H1 (cell line): Measurements from ENCODE around the gene AFF2. TPM values are rescaled to one million over a fixed set of nuclear protein-coding genes. Genes with fewer than 3 reads are reported as not detected.
"Not testable (repeated sequence)": the region's sequence is repeated elsewhere in the genome, so short reads cannot be mapped to it uniquely, and the experiment has no call there.

Experiments
- CTCF ChIA-PET: fragments of 300-600 bp; sonication (Branson Sonifier 250); formaldehyde crosslinking; loops from one replicate; lab custom pipeline; 2021; ENCODE audit not compliant: partially characterized antibody; lab: Charles Lee
- POLR2A ChIA-PET: fragments of 300-600 bp; sonication (Branson Sonifier 250); formaldehyde crosslinking; loops from one replicate; lab custom pipeline; 2021; ENCODE audit warnings: inconsistent platforms; ENCODE audit not compliant: partially characterized antibody; lab: Charles Lee
- DNase-seq, 2 experiments: peaks; one replicate each; pipeline versions ENCODE4 v3.0.0 to v3.0.0-alpha.2; 2010 to 2022; ENCODE audit warnings: low spot score in 2 of 2, low read depth in 1 of 2, mixed read lengths in 1 of 2
- FAIRE-seq: peaks from 2 replicates; lab custom pipeline; 2011; peaks lifted over from hg19 to GRCh38; lab: Jason Lieb, UNC
- H2AFZ ChIP-seq: 2 replicates; pipeline ENCODE4 v1.8.1; 2012; ENCODE audit warnings: low read length, inconsistent platforms
- H2AK5ac ChIP-seq: 2 replicates; pipeline ENCODE4 v1.6.1; 2013; ENCODE audit warnings: low read depth, low read length
- H2BK120ac ChIP-seq: replicated peaks from 2 replicates; pipeline ENCODE3; 2013; ENCODE audit warnings: low read depth, low read length, inconsistent platforms
- H2BK12ac ChIP-seq: 2 replicates; pipeline ENCODE4 v1.6.1; 2013; ENCODE audit warnings: low read depth, low read length
- H2BK15ac ChIP-seq: 2 replicates; pipeline ENCODE4 v1.6.1; 2013; ENCODE audit warnings: low read length
- H2BK20ac ChIP-seq: 2 replicates; pipeline ENCODE4 v1.6.1; 2013; ENCODE audit warnings: low read length
- H2BK5ac ChIP-seq: 2 replicates; pipeline ENCODE4 v1.6.1; 2013; ENCODE audit warnings: low read depth, low read length
- H3K14ac ChIP-seq: 2 replicates; pipeline ENCODE4 v1.6.1; 2013; ENCODE audit warnings: inconsistent platforms; ENCODE audit not compliant: insufficient read length
- H3K18ac ChIP-seq: 2 replicates; pipeline ENCODE4 v1.6.1; 2013; ENCODE audit warnings: low read length; ENCODE audit errors: extremely low read depth
- H3K23ac ChIP-seq: 2 replicates; pipeline ENCODE4 v1.6.1; 2013; ENCODE audit warnings: inconsistent platforms; ENCODE audit not compliant: insufficient read length
- H3K23me2 ChIP-seq: 2 replicates; pipeline ENCODE4 v1.6.1; 2013; ENCODE audit warnings: low read depth, low read length
- H3K27ac ChIP-seq: 2 replicates; pipeline ENCODE4 v1.6.1; 2011; ENCODE audit warnings: low read depth, low read length, inconsistent platforms
- H3K27me3 ChIP-seq, 4 experiments: replicated peaks in 1 of 4; 1 replicate in 1 of 4; 2 replicates in 3 of 4; pipeline versions ENCODE4 v1.6.1 to v1.8.1; 2011 to 2013; ENCODE audit warnings: low read length in 3 of 4, mild to moderate bottlenecking in 3 of 4, inconsistent platforms in 2 of 4, mixed read lengths in 2 of 4, moderate library complexity in 1 of 4; ENCODE audit not compliant: control insufficient read depth in 3 of 4, insufficient read depth in 3 of 4; ENCODE audit errors: extremely low read depth in 1 of 4
- H3K36me3 ChIP-seq, 4 experiments: 2 replicates each; pipeline versions ENCODE4 v1.6.1 to v1.8.1; 2011 to 2013; ENCODE audit warnings: mild to moderate bottlenecking in 4 of 4, low read length in 3 of 4, moderate library complexity in 2 of 4, control low read depth in 1 of 4, inconsistent platforms in 1 of 4; ENCODE audit not compliant: insufficient read depth in 4 of 4, control insufficient read depth in 2 of 4
- H3K4ac ChIP-seq: replicated peaks from 2 replicates; pipeline ENCODE3; 2013; ENCODE audit warnings: low read length, low read depth, mixed read lengths, inconsistent platforms; ENCODE audit not compliant: insufficient read length
- H3K4me1 ChIP-seq, 4 experiments: replicated peaks in 1 of 4; 1 replicate in 1 of 4; 2 replicates in 3 of 4; pipeline versions ENCODE4 v1.6.1 to v1.8.1; 2011 to 2013; ENCODE audit warnings: low read length in 3 of 4, inconsistent platforms in 2 of 4, mixed read lengths in 1 of 4; ENCODE audit not compliant: insufficient read depth in 4 of 4, control insufficient read depth in 3 of 4
- H3K4me2 ChIP-seq, 2 experiments: 2 replicates each; pipeline versions ENCODE4 v1.6.1 to v1.8.1; 2011 to 2013; ENCODE audit warnings: low read depth in 2 of 2, low read length in 2 of 2, control low read depth in 1 of 2, inconsistent platforms in 1 of 2, mild to moderate bottlenecking in 1 of 2; ENCODE audit not compliant: insufficient read depth in 1 of 2
- H3K4me3 ChIP-seq, 4 experiments: fragments of 200-600, 300-600 bp in 1 of 4; sonication (generic), shearing (Covaris generic), sonication (Bioruptor Twin) in 1 of 4; 2 replicates each; pipeline versions ENCODE4 v1.5.1 to v1.8.1; 2011 to 2016; ENCODE audit warnings: low read length in 4 of 4, low read depth in 3 of 4, control low read depth in 2 of 4, inconsistent platforms in 2 of 4, mild to moderate bottlenecking in 2 of 4, mixed read lengths in 1 of 4, moderate library complexity in 1 of 4; ENCODE audit not compliant: insufficient read depth in 2 of 4; ENCODE audit errors: extremely low read depth in 1 of 4
- H3K56ac ChIP-seq: replicated peaks from 2 replicates; pipeline ENCODE3; 2013; ENCODE audit warnings: low read depth, mild to moderate bottlenecking, mixed read lengths, low read length, inconsistent platforms; ENCODE audit not compliant: insufficient read length
- H3K79me1 ChIP-seq: 2 replicates; pipeline ENCODE4 v1.6.1; 2013; ENCODE audit warnings: low read depth, low read length, control low read depth
- H3K79me2 ChIP-seq, 2 experiments: 2 replicates each; pipeline versions ENCODE4 v1.6.1 to v1.8.1; 2012 to 2013; ENCODE audit warnings: low read length in 2 of 2, mild to moderate bottlenecking in 2 of 2, inconsistent platforms in 1 of 2; ENCODE audit not compliant: insufficient read depth in 2 of 2, control insufficient read depth in 1 of 2
- H3K9ac ChIP-seq, 4 experiments: replicated peaks in 1 of 4; 1 replicate in 1 of 4; 2 replicates in 3 of 4; pipeline versions ENCODE4 v1.6.1 to v1.8.1; 2011 to 2013; ENCODE audit warnings: low read depth in 3 of 4, low read length in 3 of 4, control low read depth in 2 of 4, mild to moderate bottlenecking in 2 of 4, moderate library complexity in 2 of 4, inconsistent platforms in 1 of 4; ENCODE audit errors: extremely low read depth in 1 of 4
- H3K9me3 ChIP-seq, 2 experiments: 2 replicates each; pipeline versions ENCODE4 v1.6.1 to v1.8.1; 2012 to 2013; ENCODE audit warnings: mild to moderate bottlenecking in 2 of 2, moderate library complexity in 2 of 2, control low read depth in 1 of 2, inconsistent platforms in 1 of 2, low read depth in 1 of 2, low read length in 1 of 2, mixed read lengths in 1 of 2; ENCODE audit not compliant: insufficient read depth in 2 of 2
- H4K20me1 ChIP-seq, 2 experiments: replicated peaks in 1 of 2; 2 replicates each; pipeline versions ENCODE3 to v1.8.1; 2011 to 2013; ENCODE audit warnings: inconsistent platforms in 2 of 2, low read length in 2 of 2, mild to moderate bottlenecking in 1 of 2; ENCODE audit not compliant: insufficient read depth in 2 of 2, control insufficient read depth in 1 of 2
- H4K5ac ChIP-seq: 2 replicates; pipeline ENCODE4 v1.6.1; 2013; ENCODE audit warnings: low read length, low read depth, mixed read lengths, inconsistent platforms; ENCODE audit not compliant: insufficient read length
- H4K8ac ChIP-seq: 2 replicates; pipeline ENCODE4 v1.8.0; 2013; ENCODE audit warnings: mild to moderate bottlenecking, moderate library complexity, low read length, inconsistent platforms; ENCODE audit not compliant: insufficient read depth; ENCODE audit errors: extremely low read depth
- H4K91ac ChIP-seq: replicated peaks from 2 replicates; pipeline ENCODE3; 2013; ENCODE audit warnings: low read length, mixed read lengths, inconsistent platforms; ENCODE audit not compliant: insufficient read length
- WGBS, 2 experiments: shearing (Covaris generic) in 1 of 2; methylation state at CpG; one replicate each; pipeline versions ENCODE4 v1.1.6 to v1.1.7; 2013 to 2015; ENCODE audit warnings: low lambda C conversion rate in 2 of 2, mixed read lengths in 2 of 2, inconsistent platforms in 1 of 2, low coverage in 1 of 2, missing lambda C conversion rate in 1 of 2; ENCODE audit not compliant: insufficient replicate concordance in 2 of 2, insufficient coverage in 1 of 2, insufficient read length in 1 of 2; ENCODE audit errors: extremely low coverage in 1 of 2, missing lambda C conversion rate in 1 of 2; 5-methylcytosine and 5-hydroxymethylcytosine counted together
- polyA plus RNA-seq, 7 experiments: library from polyadenylated mRNA; depleted of rRNA in 3 of 7; stranded (reverse) in 5 of 7; unstranded in 2 of 7; fragments of >200 nt in 5 of 7; fragments of 200-250 nt in 2 of 7; gene quantifications; 1 replicate in 5 of 7; 2 replicates in 1 of 7; 4 replicates in 1 of 7; pipeline versions ENCODE4 v1.2.1 to v1.2.3, GENCODE V29; 2011 to 2013; ENCODE audit warnings: missing spikeins in 2 of 7, mixed read lengths in 2 of 7
- total RNA-seq: library from RNA; stranded (reverse); fragmentation: NEBNext Ultra II Directional; extraction: Animal tissue kit (Norgen Biotek cat#: 25700); gene quantifications from 2 replicates; pipeline ENCODE4 v1.2.1, GENCODE V29; 2021

AFF2 gene
- total and polyA plus RNA-seq, 2 of the 8 experiments (the other 6 are each of a cell fraction or from before 2014, with no cell fraction given), result 2.0 to 7.3 TPM

DNA sequence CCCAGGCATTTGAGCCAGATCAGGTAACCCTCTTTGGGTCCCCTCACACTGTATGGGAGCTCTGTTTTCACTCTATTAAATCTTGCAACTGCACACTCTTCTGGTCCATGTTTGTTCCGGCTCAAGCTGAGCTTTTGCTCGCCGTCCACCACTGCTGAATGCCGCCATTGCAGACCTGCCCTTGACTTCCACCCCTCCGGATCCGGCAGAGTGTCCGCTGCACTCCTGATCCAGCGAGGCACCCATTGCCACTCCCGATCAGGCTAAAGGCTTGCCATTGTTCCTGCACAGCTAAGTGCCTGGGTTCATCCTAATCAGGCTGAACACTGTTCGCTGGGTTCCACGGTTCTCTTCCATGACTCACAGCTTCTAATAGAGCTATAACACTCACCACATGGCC, 406.2 kb downstream of the AFF2 start:
- H3K79me1 ChIP-seq, H2BK15ac ChIP-seq, H3K4me3 ChIP-seq, H3K27ac ChIP-seq, H3K4me2 ChIP-seq, H3K27me3 ChIP-seq, H2BK12ac ChIP-seq, H3K14ac ChIP-seq, H3K36me3 ChIP-seq, FAIRE-seq, H3K9me3 ChIP-seq, H3K18ac ChIP-seq, H2BK5ac ChIP-seq, H3K4ac ChIP-seq, POLR2A ChIA-PET, H2BK120ac ChIP-seq, DNase-seq, H2AK5ac ChIP-seq, H3K9ac ChIP-seq, H3K23ac ChIP-seq, H3K4me1 ChIP-seq, H4K91ac ChIP-seq, H4K20me1 ChIP-seq, H3K23me2 ChIP-seq, H3K56ac ChIP-seq, H4K8ac ChIP-seq, H2BK20ac ChIP-seq, H3K79me2 ChIP-seq, H4K5ac ChIP-seq, H2AFZ ChIP-seq: not testable (repeated sequence)
- 100% methylated on average over 2 of the region's 11 CpGs; no CpG with 5 or more reads in 1 of the 2 experiments for WGBS, 2 experiments
- CTCF ChIA-PET, result interaction anchor here (0.8 kb wide), 1 partner anchor 22 kb away, joined by 3 read pairs; no protein-coding TSS in a partner anchor
